Fibroblast of the aortic adventitia (primary cell): ENCODE results near the gene DLG5. TPM values are rescaled to one million over a fixed set of nuclear protein-coding genes. Genes with fewer than 3 reads are reported as not detected.

ENCODE experiments used
- DNase-seq: peaks from one replicate; pipeline ENCODE4 v3.0.0-alpha.2; 2010; ENCODE audit warnings: low read depth
- H3K4me3 ChIP-seq: 2 replicates; pipeline ENCODE4 v1.5.1; 2011; ENCODE audit warnings: low read depth, mild to moderate bottlenecking, control low read depth, low read length, moderate library complexity
- CTCF ChIP-seq: IDR thresholded peaks from 2 replicates; pipeline ENCODE4 v1.5.1; 2011; ENCODE audit warnings: mild to moderate bottlenecking, low read length, control low read depth, inconsistent platforms; ENCODE audit not compliant: insufficient read depth
- total RNA-seq: library from RNA; depleted of rRNA; stranded (reverse); fragments of >200 nt; gene quantifications from 2 replicates; pipeline ENCODE4 v1.2.3, GENCODE V29; 2012; ENCODE audit warnings: low replicate concordance

Gene DLG5
- total RNA-seq, 1 donor = 42.7 TPM

GRCh38 chr10:77821551-77821950 is 105.0 kb downstream of the DLG5 start:
- TF ChIP-seq CTCF = no peak
- DNase-seq = no peak
- H3K4me3 ChIP-seq = no peak overlapping the region

GRCh38 chr10:77821036-77821435 is 105.5 kb downstream of the DLG5 start:
- no peak overlapping the region for H3K4me3 ChIP-seq
- no peak for DNase-seq
- no peak for TF ChIP-seq CTCF

GRCh38 chr10:77820349-77820748 is 106.2 kb downstream of the DLG5 start:
- no peak for TF ChIP-seq CTCF
- DNase-seq = no peak
- H3K4me3 ChIP-seq = no peak overlapping the region

DNA sequence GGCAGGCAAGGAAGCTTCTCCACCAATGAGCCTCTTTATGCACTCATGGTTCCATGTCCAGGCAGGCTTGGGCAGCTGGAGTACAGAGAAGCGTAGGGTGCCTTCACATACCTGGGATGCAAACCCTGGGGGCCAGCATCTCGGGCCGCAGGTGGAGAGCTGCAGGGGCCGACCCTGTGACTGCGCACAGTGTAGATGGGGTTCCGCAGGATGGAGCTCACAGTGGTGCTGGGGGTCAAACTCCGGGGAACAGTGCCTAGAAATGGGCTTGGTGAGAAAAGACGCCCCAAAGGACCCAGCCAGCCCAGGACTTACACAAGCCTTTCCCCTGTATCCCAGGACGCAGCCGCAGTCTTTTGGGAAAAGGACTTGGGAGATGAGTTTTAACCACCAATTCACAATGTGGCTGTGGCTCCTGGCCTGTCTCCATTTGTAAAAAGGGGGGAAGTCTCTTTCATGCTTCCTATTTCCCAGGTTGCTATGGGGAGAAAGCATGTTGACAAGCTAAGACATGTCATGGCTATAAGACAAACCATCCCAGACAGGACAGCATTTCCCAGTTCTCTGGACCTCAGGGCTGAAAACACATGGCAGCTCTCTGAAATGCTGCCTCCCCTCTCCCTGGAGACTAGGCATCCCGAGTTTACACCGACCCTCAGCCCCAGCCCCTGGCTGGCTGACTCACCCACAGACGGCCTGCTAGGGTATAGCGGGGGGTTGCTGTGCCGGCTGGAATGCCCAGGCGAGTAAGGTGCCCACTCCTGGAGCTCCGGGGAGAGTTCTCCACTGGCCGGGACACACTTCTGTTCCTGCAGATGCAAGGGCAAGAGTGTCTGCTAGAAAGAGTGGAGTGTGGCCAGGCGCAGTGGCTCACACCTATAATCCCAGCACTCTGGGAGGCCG is 107.1 kb downstream of the DLG5 start:
- TF ChIP-seq CTCF = no peak
- no peak for DNase-seq
- no peak overlapping the region for H3K4me3 ChIP-seq

- no peak overlapping the region for H3K4me3 ChIP-seq
- TF ChIP-seq CTCF = no peak
- DNase-seq = no peak
These were observed 108.2 kb downstream of the DLG5 start for GRCh38 chr10:77818378-77818777.

- TF ChIP-seq CTCF = no peak
- H3K4me3 ChIP-seq = no peak overlapping the region
- DNase-seq = no peak
These were observed 109.0 kb downstream of the DLG5 start for GRCh38 chr10:77817541-77817940.
